Keratinocyte (primary cell): ENCODE measurements around the gene CCDC170. TPM values are rescaled to one million over a fixed set of nuclear protein-coding genes. Genes with fewer than 3 reads are reported as not detected.
A peak's percentile ranks its signal among the peaks of the same experiment; 100 is the strongest.

Experiments used
- DNase-seq: peaks from one replicate; pipeline ENCODE4 v3.0.0-alpha.2; 2011; ENCODE audit warnings: low read depth, missing footprints, low spot score
- FAIRE-seq: peaks from 2 replicates; lab custom pipeline; 2011; peaks lifted over from hg19 to GRCh38; lab: Jason Lieb, UNC
- H2AFZ ChIP-seq: 2 replicates; pipeline ENCODE4 v1.6.0; 2012; ENCODE audit warnings: low read length, control low read depth, inconsistent platforms; ENCODE audit not compliant: control insufficient read depth
- H3K27ac ChIP-seq: 2 replicates; pipeline ENCODE4 v1.5.1; 2011; ENCODE audit warnings: low read length; ENCODE audit not compliant: control insufficient read depth, insufficient read depth
- H3K27me3 ChIP-seq: 3 replicates; pipeline ENCODE4 v1.6.0; 2011; ENCODE audit warnings: low read length; ENCODE audit not compliant: control insufficient read depth, insufficient read depth; ENCODE audit errors: extremely low read depth
- H3K36me3 ChIP-seq, 2 experiments: 2 replicates in 1 of 2; 3 replicates in 1 of 2; pipeline ENCODE4 v1.5.1; 2011; ENCODE audit warnings: low read length in 2 of 2, mild to moderate bottlenecking in 1 of 2; ENCODE audit not compliant: control insufficient read depth in 2 of 2, insufficient read depth in 2 of 2; ENCODE audit errors: extremely low read depth in 1 of 2
- H3K4me1 ChIP-seq: 3 replicates; pipeline ENCODE4 v1.5.1; 2011; ENCODE audit warnings: low read length; ENCODE audit not compliant: control insufficient read depth, insufficient read depth; ENCODE audit errors: extremely low read depth
- H3K4me2 ChIP-seq: 3 replicates; pipeline ENCODE4 v1.6.0; 2011; ENCODE audit warnings: low read depth, low read length; ENCODE audit not compliant: control insufficient read depth, insufficient read depth; ENCODE audit errors: extremely low read depth
- H3K4me3 ChIP-seq, 3 experiments: fragments of 200-600 bp in 1 of 3; sonication (generic) in 1 of 3; 2 replicates in 2 of 3; 3 replicates in 1 of 3; pipeline ENCODE4 v1.5.1; 2011 to 2016; ENCODE audit warnings: low read length in 3 of 3, mild to moderate bottlenecking in 3 of 3, control low read depth in 2 of 3, inconsistent platforms in 1 of 3, low read depth in 1 of 3, mixed read lengths in 1 of 3, mixed run types in 1 of 3, moderate library complexity in 1 of 3; ENCODE audit not compliant: control insufficient read depth in 2 of 3, insufficient read depth in 2 of 3; ENCODE audit errors: extremely low read depth in 1 of 3
- H3K79me2 ChIP-seq: 2 replicates; pipeline ENCODE4 v1.6.0; 2012; ENCODE audit warnings: low read length; ENCODE audit not compliant: control insufficient read depth, insufficient read depth
- H3K9ac ChIP-seq: 3 replicates; pipeline ENCODE4 v1.6.0; 2011; ENCODE audit warnings: low read length; ENCODE audit not compliant: control insufficient read depth, insufficient read depth; ENCODE audit errors: extremely low read depth
- H3K9me1 ChIP-seq: 3 replicates; pipeline ENCODE4 v1.6.0; 2011; ENCODE audit warnings: low read length; ENCODE audit not compliant: control insufficient read depth, insufficient read depth; ENCODE audit errors: extremely low read depth
- H3K9me3 ChIP-seq: 2 replicates; pipeline ENCODE4 v1.5.1; 2012; ENCODE audit warnings: low read depth, low read length; ENCODE audit not compliant: control insufficient read depth
- H4K20me1 ChIP-seq: 3 replicates; pipeline ENCODE4 v1.6.0; 2011; ENCODE audit warnings: low read length; ENCODE audit not compliant: control insufficient read depth, insufficient read depth; ENCODE audit errors: extremely low read depth
- EZH2 ChIP-seq: IDR thresholded peaks from one replicate; pipeline ENCODE4 v1.6.1; 2012; ENCODE audit warnings: inconsistent platforms, mild to moderate bottlenecking, low read length, moderate library complexity
- dilution Hi-C: fragments of 300-500 bp; cut with MboI; formaldehyde crosslinking; loops from one replicate; pipeline ENCODE4 v1.7.0; 2020; ENCODE audit warnings: low sequenced_read_pairs; ENCODE audit not compliant: extremely low pct_ligation_motif_present
- polyA plus RNA-seq, 5 experiments: library from polyadenylated mRNA; depleted of rRNA in 3 of 5; stranded (reverse) in 3 of 5; stranded (forward) in 1 of 5; unstranded in 1 of 5; fragments of >200 nt; gene quantifications; 1 replicate in 1 of 5; 2 replicates in 3 of 5; 3 replicates in 1 of 5; pipeline versions ENCODE4 v1.2.1 to v1.2.3, GENCODE V29; 2011 to 2012; ENCODE audit warnings: missing spikeins in 2 of 5, low read depth in 1 of 5, low replicate concordance in 1 of 5
- TF ChIP-seq, protein P1 (sequence below), 3 experiments: IDR thresholded peaks in 1 of 3; conservative IDR thresholded peaks in 1 of 3; optimal IDR thresholded peaks in 1 of 3; 2 replicates in 2 of 3; 3 replicates in 1 of 3; pipeline versions ENCODE3 to v1.5.1; 2011; ENCODE audit warnings: low read length in 3 of 3, mild to moderate bottlenecking in 3 of 3, moderate library complexity in 2 of 3, control low read depth in 1 of 3, inconsistent platforms in 1 of 3; ENCODE audit not compliant: insufficient read depth in 2 of 3; ENCODE audit errors: extremely low read depth in 1 of 3

Gene CCDC170
- polyA plus RNA-seq, 1 donor (not counting 4 experiments of a cell fraction or from before 2014, with no cell fraction given): 0.10 TPM

DNA sequence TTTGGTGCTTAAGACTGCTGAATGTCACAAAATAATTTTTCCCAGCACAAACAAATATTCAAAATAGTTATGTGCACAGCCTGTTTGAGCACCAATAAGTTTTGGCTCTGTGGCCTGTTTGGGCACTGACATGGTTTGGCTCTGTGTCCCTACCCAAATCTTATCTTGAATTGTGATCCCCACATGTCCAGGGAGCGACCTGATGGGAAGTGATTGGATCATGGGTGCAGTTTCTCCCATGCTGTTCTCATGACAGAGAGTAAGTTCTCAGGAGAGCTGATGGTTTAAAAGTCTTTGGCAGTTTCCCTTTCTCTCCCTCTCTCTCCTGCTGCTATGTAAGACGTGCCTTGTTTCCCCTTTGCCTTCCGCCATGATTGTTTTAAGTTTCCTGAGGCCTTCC, 167.7 kb downstream of the CCDC170 start:
- H3K27me3 ChIP-seq: no peaks in the 10 kb centered on the region
- DNase-seq (no peak), FAIRE-seq (no peak)
- no peaks in the 10 kb centered on the region for H3K4me1 ChIP-seq
- no peak overlapping the region for H3K4me3 ChIP-seq
- H3K36me3 ChIP-seq: no peaks in the 10 kb centered on the region
- no peaks in the 10 kb centered on the region for H4K20me1 ChIP-seq
- H3K9me3 ChIP-seq: no peaks in the 10 kb centered on the region
- H3K4me2 ChIP-seq: no peak overlapping the region
- no peaks in the 10 kb centered on the region for H3K9me1 ChIP-seq
- no peak overlapping the region for H3K9ac ChIP-seq
- dilution Hi-C loops: no loop called here
- no peak overlapping the region for H2AFZ ChIP-seq
- no peaks in the 10 kb centered on the region for H3K79me2 ChIP-seq
- no peak overlapping the region for H3K27ac ChIP-seq
- no peak for TF ChIP-seq EZH2
- TF ChIP-seq, protein P1, sequence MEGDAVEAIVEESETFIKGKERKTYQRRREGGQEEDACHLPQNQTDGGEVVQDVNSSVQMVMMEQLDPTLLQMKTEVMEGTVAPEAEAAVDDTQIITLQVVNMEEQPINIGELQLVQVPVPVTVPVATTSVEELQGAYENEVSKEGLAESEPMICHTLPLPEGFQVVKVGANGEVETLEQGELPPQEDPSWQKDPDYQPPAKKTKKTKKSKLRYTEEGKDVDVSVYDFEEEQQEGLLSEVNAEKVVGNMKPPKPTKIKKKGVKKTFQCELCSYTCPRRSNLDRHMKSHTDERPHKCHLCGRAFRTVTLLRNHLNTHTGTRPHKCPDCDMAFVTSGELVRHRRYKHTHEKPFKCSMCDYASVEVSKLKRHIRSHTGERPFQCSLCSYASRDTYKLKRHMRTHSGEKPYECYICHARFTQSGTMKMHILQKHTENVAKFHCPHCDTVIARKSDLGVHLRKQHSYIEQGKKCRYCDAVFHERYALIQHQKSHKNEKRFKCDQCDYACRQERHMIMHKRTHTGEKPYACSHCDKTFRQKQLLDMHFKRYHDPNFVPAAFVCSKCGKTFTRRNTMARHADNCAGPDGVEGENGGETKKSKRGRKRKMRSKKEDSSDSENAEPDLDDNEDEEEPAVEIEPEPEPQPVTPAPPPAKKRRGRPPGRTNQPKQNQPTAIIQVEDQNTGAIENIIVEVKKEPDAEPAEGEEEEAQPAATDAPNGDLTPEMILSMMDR (optimal IDR thresholded peaks at IDR 0.05 in 1 of 3, IDR thresholded peaks at IDR 0.05 in 1 of 3, conservative IDR thresholded peaks at IDR 0.05 in 1 of 3; ENCODE audit: extremely low read depth in 1 of 3, insufficient read depth in 2 of 3, low read length in 3 of 3): no peak

GRCh38 chr6:151661928-151662327, 168.1 kb downstream of the CCDC170 start:
- Histone ChIP-seq H3K36me3 (no peaks in the 10 kb centered on the region), H3K4me3 (no peak overlapping the region), H3K27ac (no peak overlapping the region), H3K4me2 (no peak overlapping the region), H3K9me1 (no peaks in the 10 kb centered on the region), H4K20me1 (no peaks in the 10 kb centered on the region), H3K79me2 (no peaks in the 10 kb centered on the region), H3K4me1 (no peaks in the 10 kb centered on the region), H3K9ac (no peak overlapping the region), H3K27me3 (no peaks in the 10 kb centered on the region), H2AFZ (no peak overlapping the region), H3K9me3 (no peaks in the 10 kb centered on the region)
- FAIRE-seq: no peak
- dilution Hi-C loops: no loop called here
- no peak for DNase-seq
- TF ChIP-seq, protein P1 (optimal IDR thresholded peaks at IDR 0.05 in 1 of 3, IDR thresholded peaks at IDR 0.05 in 1 of 3, conservative IDR thresholded peaks at IDR 0.05 in 1 of 3; ENCODE audit: extremely low read depth in 1 of 3, insufficient read depth in 2 of 3, low read length in 3 of 3): peak in 2 of 3 experiments; percentile 30 to 33
- TF ChIP-seq EZH2: no peak
